Fibroblast of skin of scalp (primary cell): ENCODE results near the gene AARS1.
"Not testable (repeated sequence)": the region's sequence is repeated elsewhere in the genome, so short reads cannot be mapped to it uniquely, and the experiment has no call there.

Experiments
- DNase-seq: peaks from one replicate; pipeline ENCODE4 v3.0.0-alpha.2; 2013

The AARS1 gene

DNA sequence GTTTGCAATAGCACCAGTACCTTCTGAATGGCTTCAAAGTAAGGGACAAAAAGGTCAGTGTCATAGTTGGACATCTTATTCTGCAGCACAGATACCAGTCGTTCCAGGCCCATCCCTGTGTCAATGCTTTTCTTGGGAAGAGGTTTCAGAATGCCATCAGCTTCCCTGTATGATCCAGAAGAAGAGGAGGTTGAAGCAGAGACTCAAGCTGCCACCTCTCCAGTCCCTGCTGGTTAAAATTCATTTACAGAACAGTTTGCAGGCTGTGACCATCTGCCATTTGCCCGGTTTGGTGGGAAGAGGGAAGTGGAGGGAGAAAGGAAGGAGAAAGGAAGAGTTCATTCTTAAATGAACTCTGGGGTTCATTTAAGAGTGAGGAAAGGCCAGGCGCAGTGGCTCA lies 19.1 kb downstream of the AARS1 start:
- DNase-seq = no peak

DNA sequence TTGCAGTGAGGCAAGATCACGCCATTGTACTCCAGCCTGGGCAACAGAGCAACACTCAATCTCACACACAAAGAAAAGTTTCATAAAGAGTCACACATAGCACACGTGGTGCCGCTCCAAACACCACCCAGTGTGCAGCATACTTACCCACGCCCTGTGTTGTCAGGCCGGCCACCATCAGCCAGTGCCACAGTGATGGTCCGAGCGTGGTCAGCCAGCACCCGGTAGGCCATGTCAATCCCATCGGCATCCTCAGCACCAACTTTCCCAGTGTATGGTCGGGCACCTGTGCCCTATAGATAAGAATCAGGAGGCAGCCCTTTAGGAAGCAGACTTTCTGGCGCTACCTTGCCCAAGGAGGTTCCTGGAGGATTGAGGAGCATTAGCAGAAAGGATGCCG lies 19.8 kb downstream of the AARS1 start:
- DNase-seq = no peak

DNA sequence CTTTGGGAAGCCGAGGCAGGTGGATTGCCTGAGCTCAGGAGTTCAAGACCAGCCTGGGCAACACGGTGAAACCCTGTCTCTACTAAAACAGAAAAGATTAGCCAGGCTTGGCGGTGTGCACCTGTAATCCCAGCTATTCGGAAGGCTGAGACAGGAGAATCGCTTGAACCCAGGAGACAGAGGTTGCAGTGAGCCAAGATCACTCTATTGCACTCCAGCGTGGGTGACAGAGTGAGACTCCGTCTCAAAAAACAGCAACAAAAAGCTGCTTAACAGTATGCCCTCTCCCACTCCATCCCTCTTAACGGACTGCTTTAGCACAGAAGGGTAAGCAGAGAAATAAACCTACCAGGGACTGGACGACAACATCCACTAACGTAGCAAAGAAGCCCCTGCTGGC lies 21.4 kb downstream of the AARS1 start:
- DNase-seq = not testable (repeated sequence)

DNA sequence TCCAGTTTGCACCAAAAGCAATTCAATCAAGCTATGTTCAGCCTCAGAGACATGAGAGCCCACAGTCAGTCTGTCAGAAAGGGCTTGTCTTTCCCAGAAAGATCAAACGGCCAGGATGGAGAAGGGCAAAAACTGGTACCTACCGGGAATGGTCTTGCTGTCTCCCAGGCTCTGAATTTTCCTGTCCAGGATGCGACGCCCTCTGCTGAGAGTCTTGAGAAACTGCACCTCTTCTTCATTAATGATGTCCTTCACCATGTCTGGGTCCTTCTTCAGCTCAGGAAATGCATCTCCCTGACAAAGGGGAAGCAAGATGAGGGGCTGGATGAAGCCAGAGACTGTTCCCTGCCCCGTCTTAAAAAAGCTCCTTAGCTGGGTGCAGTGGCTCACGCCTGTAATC lies 21.8 kb downstream of the AARS1 start:
- peak; percentile 40 for DNase-seq

DNA sequence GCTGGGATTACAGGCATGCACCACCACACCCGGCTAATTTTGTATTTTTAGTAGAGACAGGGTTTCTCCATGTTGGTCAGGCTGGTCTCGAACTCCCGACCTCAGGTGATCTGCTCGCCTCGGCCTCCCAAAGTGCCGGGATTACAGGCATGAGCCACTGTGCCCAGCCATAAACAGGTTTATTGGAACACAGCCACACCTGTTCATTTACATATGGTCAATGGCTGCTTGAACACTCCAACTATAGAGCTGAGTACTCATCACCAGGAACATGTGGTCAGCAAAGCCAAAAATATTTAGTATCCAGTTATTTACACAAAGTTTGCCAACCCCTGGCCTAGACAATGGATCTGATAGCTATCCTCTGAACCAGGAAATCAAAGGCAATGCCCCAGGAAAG lies 29.4 kb downstream of the AARS1 start:
- DNase-seq = not testable (repeated sequence)

DNA sequence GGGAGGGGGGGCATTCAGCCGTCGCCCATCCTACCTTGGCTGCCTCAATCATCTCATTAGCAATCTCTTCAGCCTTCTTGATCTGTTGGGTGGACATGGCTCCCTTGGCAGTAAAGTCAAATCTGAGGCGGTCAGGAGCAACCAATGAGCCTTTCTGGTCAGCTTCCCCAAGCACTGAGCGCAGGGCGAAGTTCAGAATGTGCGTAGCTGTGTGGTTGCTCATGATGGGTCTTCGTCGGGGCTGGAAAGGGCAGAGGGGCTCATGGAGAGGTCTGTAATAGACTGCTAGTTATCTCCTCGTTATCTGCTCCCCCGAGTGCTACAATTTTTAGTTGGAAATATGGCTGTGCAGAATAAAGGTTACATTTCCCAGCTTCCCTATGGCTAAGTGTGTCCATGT lies 30.4 kb downstream of the AARS1 start:
- DNase-seq = no peak

DNA sequence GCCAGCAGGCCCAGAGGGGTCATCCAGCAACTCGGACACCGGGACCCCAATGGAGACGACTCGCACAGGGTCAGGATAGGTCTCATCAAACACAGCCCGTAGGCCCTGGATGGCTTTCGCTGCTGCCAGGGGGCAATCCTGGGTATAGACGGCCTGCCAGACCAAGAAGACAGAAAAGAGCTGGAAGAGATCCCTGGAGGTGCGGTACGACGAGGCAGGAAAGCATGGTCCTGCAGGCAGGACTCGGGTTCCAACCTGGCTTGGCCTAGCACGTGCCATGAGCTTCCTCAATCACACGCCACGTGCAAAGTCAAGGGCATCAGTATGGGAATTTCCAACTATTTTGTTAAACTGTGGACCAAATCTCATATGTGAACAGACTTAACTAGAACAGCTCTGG lies 31.2 kb downstream of the AARS1 start:
- DNase-seq = no peak

DNA sequence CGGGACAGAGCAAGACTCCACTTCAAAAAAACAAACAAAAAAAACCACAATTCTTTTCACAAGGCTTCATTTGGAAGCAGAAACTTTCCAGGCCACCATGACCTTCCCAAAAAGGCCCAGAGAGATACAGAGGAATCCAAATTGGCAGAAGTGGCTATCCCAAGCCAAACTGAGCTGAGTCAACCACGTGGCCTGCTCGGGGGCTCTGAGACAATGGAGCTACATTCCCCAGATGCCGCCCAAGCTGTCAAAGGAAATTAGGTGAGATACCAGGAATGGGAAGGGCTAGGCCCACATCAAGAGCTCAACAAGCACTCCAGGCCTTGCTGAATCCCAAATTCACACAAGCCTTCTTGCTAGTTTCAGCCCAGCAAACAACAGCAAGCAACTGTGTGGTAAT lies 31.9 kb downstream of the AARS1 start:
- DNase-seq = peak; percentile 20

DNA sequence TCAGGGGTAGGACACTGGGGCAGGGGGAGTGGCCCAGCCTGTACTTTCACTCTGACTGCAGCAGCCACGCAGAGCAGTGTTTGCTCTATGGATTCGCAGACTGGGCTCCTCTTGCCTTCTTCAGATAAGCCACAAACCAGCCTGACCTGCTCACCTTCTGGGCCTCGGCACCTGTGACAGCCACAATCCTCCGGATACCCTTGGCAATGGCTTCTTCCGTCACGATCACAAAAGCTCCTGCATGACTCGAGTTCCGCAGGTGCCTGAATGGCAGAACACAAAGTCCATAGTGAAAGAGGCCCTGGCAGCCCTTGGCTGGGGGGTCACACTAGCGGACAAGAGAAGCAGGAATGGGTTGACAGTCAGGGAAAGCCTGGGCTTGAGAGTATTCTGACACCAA lies 33.7 kb downstream of the AARS1 start:
- no peak for DNase-seq

DNA sequence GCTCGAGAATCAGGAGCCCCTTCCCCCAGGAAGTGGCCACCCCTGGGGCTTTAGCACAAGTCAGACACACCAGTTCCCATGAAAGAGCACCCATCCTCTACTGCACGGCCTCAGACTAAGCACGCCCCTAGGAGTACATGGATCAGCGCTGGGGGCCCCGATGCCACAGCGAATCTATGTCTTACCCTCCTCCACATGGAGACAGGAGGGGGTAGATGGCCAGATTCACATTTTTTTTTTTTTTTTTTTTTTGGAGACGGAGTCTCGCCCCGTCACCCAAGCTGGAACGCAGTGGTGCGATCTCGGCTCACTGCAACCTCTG lies 34.4 kb downstream of the AARS1 start:
- no peak for DNase-seq

DNA sequence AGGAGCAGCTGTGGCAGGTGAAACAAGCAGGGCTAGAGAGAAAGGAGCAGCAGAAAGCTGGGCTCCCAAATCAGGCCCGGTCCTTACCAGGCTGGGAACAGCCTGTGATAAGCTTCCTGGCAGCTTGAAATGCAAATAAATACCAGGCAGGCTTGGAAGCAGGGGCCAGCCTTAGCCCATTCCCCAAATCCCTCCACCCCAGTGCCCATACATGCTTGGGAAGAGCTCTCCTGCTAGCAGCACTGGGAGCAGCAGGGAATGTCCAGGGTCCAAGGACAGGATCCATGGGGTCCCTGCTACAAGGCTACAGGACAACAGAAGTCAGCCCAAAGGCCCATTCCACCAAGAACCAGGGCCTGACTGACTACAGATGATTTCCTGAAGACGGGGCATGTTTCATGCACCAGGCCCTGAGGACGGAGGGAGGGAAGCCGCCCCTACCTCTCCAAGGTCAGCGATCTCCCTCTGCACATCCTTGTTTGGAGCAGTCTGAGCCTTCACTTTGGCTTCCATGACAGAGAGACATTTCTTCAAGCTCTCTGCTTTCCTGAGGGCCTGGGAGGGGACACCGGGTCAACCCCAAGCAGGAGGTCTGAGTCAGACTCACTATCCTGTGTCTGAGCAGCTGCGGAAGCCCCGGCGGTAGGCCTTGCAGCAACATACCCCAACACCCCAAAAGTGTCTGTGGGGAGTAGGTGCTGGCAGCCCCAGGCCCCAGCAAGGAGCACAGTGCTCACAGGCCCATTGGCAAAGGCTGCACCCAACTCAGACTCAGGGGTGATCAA lies 34.9 kb downstream of the AARS1 start:
- DNase-seq = no peak

DNA sequence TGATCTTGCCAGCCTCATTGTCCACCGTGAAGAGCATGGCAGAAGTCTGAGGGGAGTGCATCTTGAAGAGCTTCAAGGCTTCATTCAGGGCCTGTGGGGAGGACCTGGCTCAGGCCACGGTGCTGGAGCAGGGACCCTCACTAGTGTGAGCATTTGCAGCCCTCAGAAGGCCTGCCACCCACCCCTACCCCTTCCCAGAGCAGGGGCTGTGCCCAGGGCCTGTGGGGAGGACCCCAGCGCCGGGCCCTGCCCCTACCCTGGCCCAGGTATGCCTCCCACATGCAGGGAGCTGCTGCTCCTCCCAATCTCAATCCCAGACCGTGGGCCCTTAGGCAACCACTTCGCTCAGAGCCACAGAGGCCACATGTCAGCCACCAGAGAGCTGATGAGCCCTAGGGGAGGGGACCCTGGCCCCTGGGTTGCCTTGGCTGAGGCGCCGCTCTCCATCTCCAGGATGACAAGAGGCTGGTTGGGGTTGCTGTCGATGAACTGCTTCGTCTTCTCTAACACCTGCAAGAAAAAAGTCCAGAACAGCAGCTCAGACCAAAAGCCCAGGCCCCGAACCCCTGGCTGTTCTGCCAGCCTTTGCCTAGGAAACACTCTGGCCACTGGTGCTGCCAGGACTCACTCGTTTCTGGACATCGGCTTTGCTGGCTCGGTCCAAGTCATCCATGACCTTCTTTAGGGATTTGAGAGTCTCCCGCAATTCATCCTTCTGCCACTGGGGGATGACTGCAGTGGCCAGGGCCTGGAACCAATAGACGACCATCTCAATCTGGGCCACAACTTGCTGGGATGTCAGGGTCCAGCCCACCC lies 35.8 kb downstream of the AARS1 start:
- DNase-seq = peak; percentile 40

DNA sequence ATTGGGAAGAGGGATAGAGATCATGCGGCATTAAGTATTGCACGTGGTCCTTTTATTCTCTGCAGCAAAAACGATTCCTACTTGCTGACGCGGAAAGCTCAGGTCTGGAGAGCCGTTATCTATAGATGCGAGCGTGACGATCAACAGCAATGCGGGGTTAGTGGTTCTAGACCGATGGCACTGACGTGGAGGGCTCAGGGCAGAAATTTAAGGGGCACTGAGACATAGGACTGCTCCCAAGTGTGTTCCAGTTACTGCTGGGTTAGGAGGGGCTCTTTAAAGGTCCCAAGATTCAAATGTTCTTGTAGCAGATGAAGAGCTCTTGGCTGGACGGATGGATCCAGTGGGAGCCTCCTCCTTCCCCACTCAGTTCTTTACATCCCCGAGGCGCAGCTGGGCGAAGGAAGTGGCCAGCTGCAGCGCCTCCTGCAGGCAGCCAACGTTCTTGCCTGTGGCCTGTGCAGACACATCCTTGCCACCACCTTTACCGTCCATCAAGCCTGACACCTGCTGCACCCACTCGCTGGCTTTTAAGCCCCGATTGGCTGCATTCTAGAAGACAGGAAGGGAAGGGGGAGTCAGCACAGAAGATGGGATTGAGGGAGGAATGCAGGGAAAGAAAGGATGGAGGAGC lies 36.8 kb downstream of the AARS1 start:
- DNase-seq = peak; percentile 22

DNA sequence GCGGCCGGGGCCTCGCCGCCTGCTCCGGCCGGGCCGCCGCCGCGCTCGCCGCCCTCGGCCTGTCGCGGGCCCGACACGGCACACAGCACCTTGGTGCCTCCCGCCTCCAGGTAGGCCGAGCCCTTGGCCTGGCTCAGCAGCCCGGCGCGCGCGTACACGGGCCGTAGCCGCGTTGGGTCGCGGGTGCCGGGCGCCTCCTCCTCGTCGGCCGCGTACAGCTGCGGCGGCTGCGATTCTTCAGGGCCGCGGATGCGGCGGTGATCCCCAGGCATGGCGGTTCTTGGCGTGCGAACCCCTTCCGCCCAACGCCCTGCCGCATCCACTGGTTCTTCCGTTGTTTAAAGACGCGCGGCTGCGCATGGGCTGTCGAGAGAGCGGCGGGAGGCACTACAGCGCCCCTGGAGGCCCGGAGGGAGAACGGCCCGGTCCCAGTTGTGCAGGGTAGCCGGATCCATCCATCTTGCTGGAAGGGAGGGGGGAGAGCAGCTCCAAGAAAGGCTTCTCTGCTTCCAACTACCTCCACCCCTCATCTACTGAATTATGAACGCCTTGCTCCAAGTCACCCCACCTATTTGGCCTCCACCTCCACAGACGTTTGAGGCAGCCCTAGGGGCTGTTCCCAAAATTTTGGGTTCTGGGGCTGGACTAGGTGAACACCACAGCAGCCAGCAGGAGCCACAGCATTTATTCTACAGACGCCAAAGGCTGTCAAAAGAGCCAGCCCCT lies 37.5 kb downstream of the AARS1 start, which contains the start of gene EXOSC6:
Gene EXOSC6 (minus strand): TSS at position 312 of the 726 bp plus-strand sequence. CDS start 40 bp downstream, at position 272.
- peak; percentile 93 for DNase-seq

DNA sequence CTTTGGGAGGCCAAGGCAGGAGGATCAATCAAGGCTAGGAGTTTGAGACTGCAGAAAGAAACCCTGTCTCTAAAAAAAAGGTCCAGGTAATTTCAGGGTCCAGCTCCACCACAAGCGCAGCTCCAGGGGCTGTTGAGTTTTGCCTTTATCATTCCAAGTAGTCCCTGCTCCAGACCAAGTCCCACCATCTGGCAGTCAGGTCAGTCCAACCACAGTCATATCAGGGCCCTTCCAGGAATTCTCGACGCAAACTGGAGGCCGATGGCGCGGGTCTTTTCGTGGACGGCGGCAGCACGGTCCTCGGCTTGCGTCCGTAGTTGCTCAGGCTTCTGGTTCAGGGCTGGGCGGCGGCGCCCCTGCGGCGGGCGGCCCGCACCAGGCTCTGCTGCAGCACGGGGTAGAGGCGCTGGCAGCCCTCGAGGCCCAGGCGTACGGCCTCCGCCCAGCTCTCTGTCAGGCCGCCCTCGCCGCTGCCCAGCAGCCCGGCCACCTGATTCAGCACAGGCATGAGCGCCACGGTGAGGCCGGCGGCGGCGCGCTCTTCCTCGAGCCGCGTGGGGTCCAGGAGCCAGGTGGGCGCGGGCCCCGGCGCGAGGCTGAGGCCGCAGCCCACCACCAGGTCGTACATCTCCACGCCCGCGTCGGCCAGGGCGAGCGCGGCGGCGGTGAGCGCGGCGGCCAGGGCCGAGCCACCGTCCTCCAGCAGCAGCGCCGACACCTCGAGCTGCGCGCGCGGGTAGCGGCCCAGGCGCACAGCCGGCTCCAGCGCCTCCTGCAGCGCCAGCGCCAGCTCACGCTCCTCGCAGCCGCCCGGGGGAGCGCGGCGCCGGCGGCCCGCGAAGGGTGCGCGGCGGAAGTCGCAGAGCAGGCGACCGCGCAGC lies 38.3 kb downstream of the AARS1 start:
- peak; percentile 36 for DNase-seq

DNA sequence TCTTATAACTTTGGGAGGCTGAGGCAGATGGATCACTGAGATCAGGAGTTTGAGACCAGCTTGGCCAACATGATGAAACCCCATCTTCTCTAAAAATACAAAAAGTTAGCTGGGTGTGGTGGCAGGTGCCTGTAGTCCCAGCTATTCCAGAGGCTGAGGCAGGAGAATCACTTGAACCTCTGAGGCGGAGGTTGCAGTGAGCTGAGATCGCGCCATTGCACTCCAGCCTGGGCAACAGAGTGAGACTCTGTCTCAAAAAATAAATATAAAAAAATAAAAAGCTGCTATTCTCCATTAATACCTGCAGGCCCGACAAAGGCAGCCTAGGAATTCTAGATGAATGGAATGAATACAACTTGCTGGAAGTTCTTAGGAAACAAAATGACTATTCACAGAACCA lies 39.6 kb downstream of the AARS1 start:
- not testable (repeated sequence) for DNase-seq

DNA sequence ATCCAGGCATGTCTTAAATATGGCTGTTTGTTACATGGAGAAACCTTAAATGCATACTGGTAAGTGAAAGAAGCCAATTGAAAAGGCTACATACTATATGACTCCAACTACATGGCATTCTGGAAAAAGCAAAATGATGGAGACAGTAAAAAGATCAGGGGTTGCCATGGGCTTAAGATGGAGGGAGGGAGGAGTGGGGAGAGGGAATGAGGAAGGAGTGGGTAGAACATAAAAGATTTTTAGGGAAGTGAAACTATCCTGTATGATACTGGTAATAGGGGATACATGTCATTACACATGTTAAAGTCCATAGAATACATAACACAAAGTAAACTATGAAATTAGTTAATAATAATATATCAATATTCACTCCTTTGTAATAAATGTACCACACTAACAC lies 50.5 kb downstream of the AARS1 start:
- DNase-seq = not testable (repeated sequence)

DNA sequence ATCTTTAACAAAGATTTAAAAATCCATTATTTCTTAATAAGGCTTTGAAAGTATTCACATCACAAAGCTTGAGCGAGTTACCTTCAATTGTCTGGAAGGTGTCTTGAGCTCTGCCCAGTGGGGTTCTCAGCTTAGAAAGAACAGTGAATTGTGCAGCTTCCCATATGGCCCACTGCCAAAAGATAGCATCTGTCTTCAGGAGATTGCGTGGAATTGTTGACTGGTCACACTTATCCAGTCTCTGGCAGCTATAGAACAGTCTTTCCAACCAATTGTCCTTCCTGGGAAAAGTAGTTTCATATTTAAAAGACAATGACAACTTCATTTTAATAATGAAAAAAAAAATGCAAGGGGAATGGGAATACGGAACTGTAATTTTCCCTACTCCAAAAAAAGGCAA lies 57.5 kb downstream of the AARS1 start:
- not testable (repeated sequence) for DNase-seq

DNA sequence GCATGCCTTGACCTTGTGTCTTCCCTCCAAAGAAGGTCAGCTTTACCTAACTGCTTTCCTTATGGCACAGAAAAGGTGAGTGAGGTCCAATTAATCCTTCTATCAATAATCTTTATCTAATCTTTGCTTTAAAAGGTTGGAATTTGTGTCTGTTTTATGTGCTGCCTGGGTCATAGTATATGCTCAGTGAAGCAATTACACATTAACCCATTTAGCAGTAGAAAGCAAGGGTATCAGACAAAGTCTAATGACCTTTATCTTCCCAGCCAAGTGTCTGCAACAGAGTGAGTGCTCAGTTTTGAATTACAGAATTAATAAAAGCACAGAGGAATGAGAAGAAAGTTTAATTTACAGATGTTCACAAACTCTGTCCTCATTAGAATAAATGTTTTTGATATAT lies 63.3 kb downstream of the AARS1 start:
- not testable (repeated sequence) for DNase-seq

DNA sequence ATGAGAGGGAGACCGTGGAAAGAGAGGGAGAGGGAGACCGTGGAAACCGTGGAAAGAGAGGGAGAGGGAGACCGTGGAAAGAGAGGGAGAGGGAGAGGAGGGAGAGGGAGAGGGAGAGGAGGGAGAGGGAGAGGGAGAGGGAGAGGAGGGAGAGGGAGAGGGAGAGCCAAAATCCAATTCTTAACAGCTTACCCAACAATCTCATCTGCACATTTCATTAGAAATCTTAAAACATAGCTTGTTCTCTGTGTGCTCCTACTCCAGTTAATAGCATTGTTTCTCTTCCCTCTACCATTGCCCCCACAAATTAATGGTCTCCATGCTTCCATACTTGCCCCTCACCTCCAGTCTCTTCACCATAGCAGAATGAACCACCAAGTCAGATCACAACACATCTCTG lies 63.9 kb downstream of the AARS1 start:
- DNase-seq = not testable (repeated sequence)

DNA sequence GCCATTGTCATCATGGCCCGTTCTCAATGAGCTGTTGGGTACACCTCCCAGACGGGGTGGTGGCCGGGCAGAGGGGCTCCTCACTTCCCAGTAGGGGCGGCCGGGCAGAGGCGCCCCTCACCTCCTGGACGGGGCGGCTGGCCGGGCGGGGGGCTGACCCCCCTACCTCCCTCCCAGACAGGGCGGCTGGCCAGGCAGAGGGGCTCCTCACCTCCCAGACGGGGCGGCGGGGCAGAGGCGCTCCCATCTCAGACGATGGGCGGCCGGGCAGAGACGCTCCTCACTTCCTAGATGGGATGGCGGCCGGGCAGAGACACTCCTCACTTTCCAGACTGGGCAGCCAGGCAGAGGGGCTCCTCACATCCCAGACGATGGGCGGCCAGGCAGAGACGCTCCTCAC lies 64.7 kb downstream of the AARS1 start:
- not testable (repeated sequence) for DNase-seq
